IMR-90 (cell line): ENCODE measurements around the gene INTU. TPM values are rescaled to one million over a fixed set of nuclear protein-coding genes. Genes with fewer than 3 reads are reported as not detected.

Source experiments
- ATAC-seq: fragments of 200-7000 bp; cut with Tn5 transposase; 2 replicates; pipeline ENCODE4 v1.9.1; 2020; ENCODE audit warnings: low read depth, mild to moderate bottlenecking, moderate library complexity
- BruUV-seq: library from RNA; stranded (reverse); fragments of 400-500 nt; replicated peaks from 2 replicates; lab custom pipeline; 2021; lab: Mats Ljungman, UMichigan
- CTCF ChIA-PET: fragments of 300-600 bp; formaldehyde crosslinking; extraction: SDS; loops from one replicate; lab custom pipeline; 2021; ENCODE audit warnings: antibody characterized with exemption; lab: Yijun Ruan, JAX
- POLR2A ChIA-PET: fragments of 300-600 bp; sonication (Branson Sonifier 250); formaldehyde crosslinking; loops from one replicate; lab custom pipeline; 2022; ENCODE audit warnings: antibody characterized with exemption; ENCODE audit not compliant: unreplicated experiment; lab: Charles Lee
- DNase-seq: peaks from one replicate; pipeline ENCODE4 v3.0.0; 2013
- H2AFZ ChIP-seq: replicated peaks from 2 replicates; pipeline ENCODE3; 2013; ENCODE audit warnings: low read length, mild to moderate bottlenecking; ENCODE audit not compliant: poor library complexity
- H2AK5ac ChIP-seq: 2 replicates; pipeline ENCODE4 v1.6.1; 2013; ENCODE audit warnings: low read depth, low read length, inconsistent platforms
- H2AK9ac ChIP-seq: replicated peaks from 2 replicates; pipeline ENCODE3; 2013; ENCODE audit warnings: mild to moderate bottlenecking, low read depth, low read length, moderate library complexity; ENCODE audit not compliant: poor library complexity
- H2BK120ac ChIP-seq: 2 replicates; pipeline ENCODE4 v1.6.1; 2013; ENCODE audit warnings: low read depth, low read length, inconsistent platforms
- H2BK15ac ChIP-seq: 3 replicates; pipeline ENCODE4 v1.6.1; 2013; ENCODE audit warnings: low read depth, low read length, inconsistent platforms
- H2BK20ac ChIP-seq: 2 replicates; pipeline ENCODE4 v1.6.1; 2013; ENCODE audit warnings: low read depth, mild to moderate bottlenecking, inconsistent platforms, low read length, moderate library complexity
- H2BK5ac ChIP-seq: 2 replicates; pipeline ENCODE4 v1.6.1; 2013; ENCODE audit warnings: mild to moderate bottlenecking, low read depth, low read length, inconsistent platforms; ENCODE audit not compliant: poor library complexity, severe bottlenecking
- H3K14ac ChIP-seq: replicated peaks from 2 replicates; pipeline ENCODE4 v1.6.1; 2013; ENCODE audit warnings: low read depth, low read length, inconsistent platforms
- H3K18ac ChIP-seq: 2 replicates; pipeline ENCODE4 v1.6.1; 2013; ENCODE audit warnings: low read depth, low read length, control low read depth
- H3K23ac ChIP-seq: 2 replicates; pipeline ENCODE4 v1.6.1; 2013; ENCODE audit warnings: low read depth, low read length, inconsistent platforms
- H3K27ac ChIP-seq: 2 replicates; pipeline ENCODE4 v1.5.1; 2013; ENCODE audit warnings: mild to moderate bottlenecking, control low read depth, low read length; ENCODE audit not compliant: insufficient read depth
- H3K27me3 ChIP-seq: 2 replicates; pipeline ENCODE4 v1.6.1; 2013; ENCODE audit warnings: low read length; ENCODE audit not compliant: control insufficient read depth, insufficient read depth
- H3K36me3 ChIP-seq: 2 replicates; pipeline ENCODE4 v1.6.1; 2013; ENCODE audit warnings: low read length, mixed read lengths; ENCODE audit not compliant: control insufficient read depth, insufficient read depth
- H3K4ac ChIP-seq: 2 replicates; pipeline ENCODE4 v1.6.1; 2013; ENCODE audit warnings: low read depth, low read length, inconsistent platforms
- H3K4me1 ChIP-seq: 2 replicates; pipeline ENCODE4 v1.6.1; 2013; ENCODE audit warnings: low read length, mixed read lengths; ENCODE audit not compliant: control insufficient read depth, insufficient read depth
- H3K4me2 ChIP-seq: 2 replicates; pipeline ENCODE4 v1.6.1; 2013; ENCODE audit warnings: low read depth, mild to moderate bottlenecking, control low read depth, low read length, moderate library complexity
- H3K4me3 ChIP-seq: 2 replicates; pipeline ENCODE4 v1.5.1; 2013; ENCODE audit warnings: low read depth, mild to moderate bottlenecking, control low read depth, low read length, moderate library complexity; ENCODE audit not compliant: insufficient read depth
- H3K56ac ChIP-seq: 2 replicates; pipeline ENCODE4 v1.6.1; 2013; ENCODE audit warnings: low read length, inconsistent platforms; ENCODE audit not compliant: insufficient read depth; ENCODE audit errors: extremely low read depth
- H3K79me1 ChIP-seq, 2 experiments: 2 replicates each; pipeline ENCODE4 v1.6.1; 2013; ENCODE audit warnings: low read length in 2 of 2, inconsistent platforms in 1 of 2, low read depth in 1 of 2
- H3K9ac ChIP-seq: 2 replicates; pipeline ENCODE4 v1.6.1; 2013; ENCODE audit warnings: low read depth, low read length, control low read depth
- H3K9me1 ChIP-seq: 2 replicates; pipeline ENCODE4 v1.6.1; 2013; ENCODE audit warnings: low read length, inconsistent platforms; ENCODE audit not compliant: insufficient read depth
- H3K9me3 ChIP-seq: 2 replicates; pipeline ENCODE4 v1.6.1; 2013; ENCODE audit warnings: low read length; ENCODE audit not compliant: control insufficient read depth, insufficient read depth
- H4K20me1 ChIP-seq: 2 replicates; pipeline ENCODE4 v1.6.1; 2013; ENCODE audit warnings: low read length, inconsistent platforms; ENCODE audit not compliant: insufficient read depth
- H4K5ac ChIP-seq: 2 replicates; pipeline ENCODE4 v1.6.1; 2013; ENCODE audit warnings: mild to moderate bottlenecking, low read depth, low read length, control low read depth
- H4K8ac ChIP-seq, 2 experiments: 2 replicates each; pipeline ENCODE4 v1.6.1; 2013; ENCODE audit warnings: low read depth in 2 of 2, low read length in 2 of 2, control low read depth in 1 of 2, inconsistent platforms in 1 of 2
- H4K91ac ChIP-seq: 2 replicates; pipeline ENCODE4 v1.6.1; 2013; ENCODE audit warnings: low read depth, low read length, inconsistent platforms; ENCODE audit not compliant: insufficient read depth
- FOS ChIP-seq: fragments of 150-350 bp; IDR thresholded peaks from 2 replicates; pipeline ENCODE4 v1.6.1; 2016; ENCODE audit warnings: low read depth, low read length
- MAZ ChIP-seq: IDR thresholded peaks from 2 replicates; pipeline ENCODE4 v1.6.1; 2012; ENCODE audit warnings: low read depth, mild to moderate bottlenecking, low read length, improper control_type of control experiment, moderate library complexity, borderline replicate concordance
- WGBS, 2 experiments: methylation state at CpG; one replicate each; pipeline versions ENCODE4 v1.1.5 to v1.1.7; 2013; ENCODE audit warnings: missing lambda C conversion rate in 2 of 2; ENCODE audit not compliant: insufficient read length in 1 of 2; ENCODE audit errors: extremely low coverage in 2 of 2; 5-methylcytosine and 5-hydroxymethylcytosine counted together
- dilution Hi-C: fragments of 300-500 bp; cut with HindIII; formaldehyde crosslinking; loops from one replicate; pipeline ENCODE4 v1.14.3; 2018; ENCODE audit warnings: low sequenced_read_pairs; ENCODE audit not compliant: unreplicated experiment
- in situ Hi-C: fragments of 300-500 bp; cut with MboI; formaldehyde crosslinking; loops from 3 replicates; pipeline ENCODE4 v1.14.3; 2019; ENCODE audit warnings: low sequenced_read_pairs, inconsistent platforms, mixed read lengths
- intact Hi-C: fragments of 100-400 bp; cut with micrococcal nuclease; formaldehyde crosslinking; loops from 2 replicates; pipeline ENCODE4 v1.10.0; 2022
- polyA plus RNA-seq, 3 experiments: library from polyadenylated mRNA; depleted of rRNA; stranded (reverse); fragments of >200 nt; gene quantifications; 2 replicates each; pipeline ENCODE4 v1.2.3, GENCODE V29; 2012; ENCODE audit warnings: low replicate concordance in 1 of 3
- total RNA-seq: library from RNA; depleted of rRNA; stranded (reverse); fragments of >200 nt; gene quantifications from 2 replicates; pipeline ENCODE4 v1.2.3, GENCODE V29; 2012

Gene INTU
- total and polyA plus RNA-seq, 2 of the 4 experiments (the other 2 are of a cell fraction), result 6.5 to 10.8 TPM

DNA sequence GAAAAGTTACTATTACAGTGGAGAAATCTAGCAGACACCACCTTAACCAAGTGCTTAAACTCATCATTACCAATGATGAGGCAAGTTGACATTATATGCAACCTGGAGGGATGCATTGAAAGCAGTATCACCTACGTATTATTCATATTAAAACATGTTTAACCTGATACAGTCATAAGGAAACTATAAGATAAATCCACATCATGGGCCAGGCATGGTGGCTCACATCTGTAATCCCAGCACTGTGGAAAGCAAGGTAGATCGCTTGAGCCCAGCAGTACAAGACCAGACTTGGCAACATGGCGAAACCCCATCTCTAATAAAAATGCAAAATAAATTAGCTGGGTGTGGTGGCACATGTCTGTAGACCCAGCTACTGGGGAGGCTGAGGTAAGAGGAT is 22.3 kb upstream of the INTU start:
- CTCF ChIA-PET, result no interaction called here
- in situ Hi-C loops, result loop anchor here (25.0 kb wide), 1 partner anchor 98 kb away; no protein-coding TSS in a partner anchor
- dilution Hi-C loops, result no loop called here

More for the DNA sequence above, 22.3 kb upstream of the INTU start:
- no peak overlapping the region for H3K4ac ChIP-seq
- H2BK20ac ChIP-seq, result no peak overlapping the region
- no peaks in the 10 kb centered on the region for H3K9me3 ChIP-seq
- H2AK5ac ChIP-seq, result no peak overlapping the region
- no peak overlapping the region for H3K4me3 ChIP-seq
- no TSS peak for BruUV-seq
- no peaks in the 10 kb centered on the region for H3K4me1 ChIP-seq
- H3K9ac ChIP-seq, result no peak overlapping the region
- no peak overlapping the region for H4K91ac ChIP-seq
- H2AK9ac ChIP-seq, result no peak overlapping the region
- no peak overlapping the region for H4K5ac ChIP-seq
- H3K36me3 ChIP-seq, result no peaks in the 10 kb centered on the region
- no peak overlapping the region for H2BK120ac ChIP-seq
- no peak for DNase-seq
- no peak overlapping the region for H3K4me2 ChIP-seq
- no peak overlapping the region for H3K27ac ChIP-seq
- H4K20me1 ChIP-seq, result no peaks in the 10 kb centered on the region
- no peaks in the 10 kb centered on the region for H3K9me1 ChIP-seq
- H4K8ac ChIP-seq, result no peak overlapping the region
- no peak overlapping the region for H2BK15ac ChIP-seq
- no peak for TF ChIP-seq FOS
- TF ChIP-seq MAZ, result no peak
- H3K14ac ChIP-seq, result no peak overlapping the region
- no peak overlapping the region for H3K56ac ChIP-seq
- intact Hi-C loops, result no loop called here
- POLR2A ChIA-PET, result no interaction called here
- H2BK5ac ChIP-seq, result no peak overlapping the region
- WGBS, 2 experiments, result no CpG with 5 or more reads among the region's 3 CpGs
- H3K18ac ChIP-seq, result no peak overlapping the region
- peaks cover 17% of the 10 kb centered on the region for H3K27me3 ChIP-seq
- ATAC-seq, result no peak
- no peak overlapping the region for H2AFZ ChIP-seq
- H3K23ac ChIP-seq, result no peak overlapping the region
- H3K79me1 ChIP-seq, result no peaks in the 10 kb centered on the region
